ENCODE measurements around the gene SORCS2.
A peak's percentile ranks its signal among the peaks of the same experiment; 100 is the strongest.

Gene SORCS2

DNA sequence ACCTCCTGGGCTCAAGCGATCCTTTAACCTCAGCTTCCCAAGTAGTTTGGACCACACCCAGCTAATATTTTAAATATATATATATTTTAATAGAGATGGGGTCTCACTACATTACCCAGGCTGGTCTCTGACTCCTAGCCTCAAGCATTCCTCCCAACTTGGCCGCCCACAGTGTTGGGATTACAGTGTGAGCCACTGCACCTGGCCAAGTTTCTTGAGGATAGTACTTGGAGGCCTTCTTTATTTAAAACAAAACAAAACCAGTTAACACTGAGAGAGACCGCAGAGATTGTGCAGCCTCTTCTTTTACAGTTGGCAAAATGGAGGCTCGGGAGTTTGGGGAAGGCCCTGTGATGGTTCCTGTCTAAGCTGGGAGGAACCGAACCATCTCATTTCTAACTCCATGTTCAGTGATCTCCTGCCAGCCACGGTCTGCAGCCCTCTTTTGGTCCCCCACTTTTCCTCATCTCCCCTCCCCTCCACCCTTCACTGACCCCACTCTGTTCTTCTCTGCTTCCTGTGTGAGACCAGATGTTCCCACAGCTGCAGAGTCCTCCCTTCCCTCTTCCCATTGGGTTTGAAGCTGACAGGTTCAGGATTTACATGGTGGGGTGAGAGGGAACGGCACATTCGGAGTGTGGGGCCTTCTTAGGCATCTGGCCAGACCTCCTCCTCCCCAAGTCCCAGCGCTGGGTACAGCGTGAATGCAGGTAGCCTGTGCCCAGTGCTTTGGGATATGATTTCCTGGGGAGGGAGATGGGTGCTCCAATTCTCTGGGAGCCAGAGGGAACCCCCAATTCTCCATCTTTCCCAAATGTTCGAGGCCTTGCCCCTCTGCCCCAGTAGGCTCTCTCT lies 1.4 kb upstream of the SORCS2 start:
- H3K36me3 ChIP-seq (ENCODE audit: control insufficient read depth in 4 of 4, insufficient read depth in 4 of 4, low read length in 3 of 4): no peaks in the 10 kb centered on the region
- CTCF ChIA-PET: interaction anchor here (1.0 to 1.7 kb wide), 9 partner anchors 9 to 614 kb away, joined by 3 to 4 read pairs (median 3); no protein-coding TSS in a partner anchor
- H3K9me3 ChIP-seq (ENCODE audit: control extremely low read depth in 1 of 5, control insufficient read depth in 4 of 5, insufficient read depth in 2 of 5, low read depth in 1 of 5, low read length in 4 of 5): no peaks in the 10 kb centered on the region
- WGBS (ENCODE audit: insufficient coverage): 78% methylated on average over 5 of the region's 11 CpGs
- H3K27ac ChIP-seq (ENCODE audit: insufficient read depth in 1 of 2, low read depth in 1 of 2, low read length in 2 of 2, poor library complexity in 1 of 2, severe bottlenecking in 2 of 2): no peak overlapping the region
- H3K27me3 ChIP-seq (replicated peaks in 2 of 5; ENCODE audit: control insufficient read depth in 4 of 5, insufficient read depth in 5 of 5, low read length in 4 of 5): peaks cover 0 to 95% (median 43%) of the 10 kb centered on the region in 5 experiments
- H3K4me3 ChIP-seq (ENCODE audit: control insufficient read depth in 1 of 7, extremely low read depth in 1 of 7, insufficient read depth in 4 of 7, low read depth in 2 of 7, low read length in 6 of 7): no peak overlapping the region
- POLR2A ChIA-PET: no interaction called here
- no peak for DNase-seq
- peaks cover 0 to 5% (median 2%) of the 10 kb centered on the region in 4 experiments for H3K4me1 ChIP-seq (ENCODE audit: control extremely low read depth in 1 of 4, control insufficient read depth in 4 of 4, insufficient read depth in 4 of 4, low read length in 3 of 4)

DNA sequence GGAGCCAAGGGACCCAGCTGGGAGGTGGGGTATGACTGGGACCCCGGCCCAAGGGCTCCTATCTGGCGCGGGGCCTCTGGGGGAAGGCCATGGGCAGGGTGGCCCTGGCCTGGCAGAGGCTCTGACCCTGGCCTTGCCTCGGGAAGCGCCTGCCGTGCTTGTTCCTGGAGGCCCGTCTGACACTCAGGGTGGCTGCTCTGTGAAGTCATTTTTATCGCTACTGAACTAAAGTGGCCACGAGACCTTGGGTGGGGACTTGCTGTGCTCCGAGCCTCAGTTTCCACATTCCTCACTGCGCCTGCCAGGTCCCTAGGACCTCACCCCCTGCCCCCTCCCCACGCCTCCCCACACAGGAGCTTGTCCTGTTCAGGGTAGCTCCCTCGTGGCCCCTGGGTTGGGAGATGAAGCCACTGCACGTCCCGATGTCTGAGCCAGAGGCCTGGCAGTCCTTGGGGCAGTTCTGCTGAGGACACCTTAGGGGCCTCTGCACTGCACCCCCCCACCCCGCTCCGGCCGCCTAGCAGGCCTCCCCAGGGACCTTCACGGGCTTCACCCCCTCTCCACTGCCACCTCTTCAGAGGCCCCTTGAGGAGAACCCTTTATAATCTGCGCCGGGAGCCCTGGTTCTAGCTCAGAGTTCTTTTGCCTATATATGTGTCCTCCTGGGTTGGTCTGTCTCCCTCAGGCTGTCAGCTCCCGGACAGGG lies 639 bp upstream of the SORCS2 start:
- H3K36me3 ChIP-seq (ENCODE audit: control insufficient read depth in 4 of 4, insufficient read depth in 4 of 4, low read length in 3 of 4): no peaks in the 10 kb centered on the region
- CTCF ChIA-PET: interaction anchor here (0.9 to 1.7 kb wide), 12 partner anchors 10 to 613 kb away, joined by 3 to 6 read pairs (median 3); no protein-coding TSS in a partner anchor
- peaks cover 0 to 96% (median 41%) of the 10 kb centered on the region in 5 experiments for H3K27me3 ChIP-seq (replicated peaks in 2 of 5; ENCODE audit: control insufficient read depth in 4 of 5, insufficient read depth in 5 of 5, low read length in 4 of 5)
- no peak for DNase-seq
- peaks cover 0 to 5% (median 2%) of the 10 kb centered on the region in 4 experiments for H3K4me1 ChIP-seq (ENCODE audit: control extremely low read depth in 1 of 4, control insufficient read depth in 4 of 4, insufficient read depth in 4 of 4, low read length in 3 of 4)
- WGBS (ENCODE audit: insufficient coverage): 60% methylated on average over 17 of the region's 22 CpGs
- POLR2A ChIA-PET: interaction anchor here (0.7 kb wide), 1 partner anchor 205 kb away, joined by 3 read pairs; no protein-coding TSS in a partner anchor
- H3K27ac ChIP-seq (ENCODE audit: insufficient read depth in 1 of 2, low read depth in 1 of 2, low read length in 2 of 2, poor library complexity in 1 of 2, severe bottlenecking in 2 of 2): no peak overlapping the region
- no peak overlapping the region for H3K4me3 ChIP-seq (ENCODE audit: control insufficient read depth in 1 of 7, extremely low read depth in 1 of 7, insufficient read depth in 4 of 7, low read depth in 2 of 7, low read length in 6 of 7)
- H3K9me3 ChIP-seq (ENCODE audit: control extremely low read depth in 1 of 5, control insufficient read depth in 4 of 5, insufficient read depth in 2 of 5, low read depth in 1 of 5, low read length in 4 of 5): no peaks in the 10 kb centered on the region

DNA sequence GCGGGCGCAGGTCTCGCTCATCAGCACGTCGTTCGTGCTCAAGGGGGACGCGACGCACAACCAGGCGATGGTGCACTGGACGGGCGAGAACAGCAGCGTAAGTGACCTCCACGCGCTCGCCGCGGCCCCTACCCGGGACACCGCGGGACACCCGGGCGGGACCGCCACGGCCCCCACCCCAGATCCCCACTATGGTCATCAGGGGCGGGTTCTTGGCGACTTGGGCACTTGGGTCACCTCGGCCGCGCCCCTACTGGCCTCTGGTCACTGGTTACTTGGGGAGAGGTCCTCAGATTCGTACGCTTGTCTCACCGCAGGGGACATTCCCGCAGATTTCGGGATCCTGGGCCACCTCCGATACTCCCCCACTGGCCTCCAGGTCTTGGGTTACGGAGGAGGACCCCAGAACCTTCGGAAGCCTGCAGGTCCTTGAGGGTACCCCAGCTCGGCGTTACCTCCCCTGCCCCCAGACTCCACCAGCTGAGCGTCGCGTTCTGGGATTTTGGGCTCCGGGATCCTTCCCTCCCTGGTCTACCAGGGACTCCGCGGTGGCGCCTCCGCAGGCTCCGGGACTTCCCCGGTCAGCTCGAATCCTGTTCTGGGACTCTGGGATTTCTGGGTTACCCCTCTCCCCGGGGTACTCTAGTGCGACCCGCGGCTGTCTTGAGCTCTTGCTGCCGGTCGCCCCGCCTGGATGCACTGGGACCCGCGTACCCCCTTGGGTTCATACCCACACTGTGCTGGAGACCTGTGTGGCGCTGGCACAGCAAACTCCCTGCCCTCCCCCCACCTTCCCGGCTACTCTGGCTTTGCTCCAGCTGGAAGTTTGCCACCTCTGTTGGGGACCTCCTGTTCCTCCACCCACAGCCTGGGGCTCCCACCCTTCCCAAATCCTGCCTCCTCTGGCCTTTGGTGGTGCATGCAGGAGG lies 956 bp downstream of the SORCS2 start:
- POLR2A ChIA-PET: no interaction called here
- no peaks in the 10 kb centered on the region for H3K9me3 ChIP-seq (ENCODE audit: control extremely low read depth in 1 of 5, control insufficient read depth in 4 of 5, insufficient read depth in 2 of 5, low read depth in 1 of 5, low read length in 4 of 5)
- H3K27ac ChIP-seq (ENCODE audit: insufficient read depth in 1 of 2, low read depth in 1 of 2, low read length in 2 of 2, poor library complexity in 1 of 2, severe bottlenecking in 2 of 2): no peak overlapping the region
- no peaks in the 10 kb centered on the region for H3K36me3 ChIP-seq (ENCODE audit: control insufficient read depth in 4 of 4, insufficient read depth in 4 of 4, low read length in 3 of 4)
- peak overlapping the region in 1 of 7 experiments; percentile 23 for H3K4me3 ChIP-seq (ENCODE audit: control insufficient read depth in 1 of 7, extremely low read depth in 1 of 7, insufficient read depth in 4 of 7, low read depth in 2 of 7, low read length in 6 of 7)
- CTCF ChIA-PET: interaction anchor here (1.0 to 3.0 kb wide), 6 partner anchors 10 to 527 kb away, joined by 3 to 10 read pairs (median 4); no protein-coding TSS in a partner anchor
- H3K27me3 ChIP-seq (replicated peaks in 2 of 5; ENCODE audit: control insufficient read depth in 4 of 5, insufficient read depth in 5 of 5, low read length in 4 of 5): peaks cover 0 to 96% (median 47%) of the 10 kb centered on the region in 5 experiments
- DNase-seq: no peak
- peaks cover 0 to 5% (median 2%) of the 10 kb centered on the region in 4 experiments for H3K4me1 ChIP-seq (ENCODE audit: control extremely low read depth in 1 of 4, control insufficient read depth in 4 of 4, insufficient read depth in 4 of 4, low read length in 3 of 4)
- WGBS (ENCODE audit: insufficient coverage): 4% methylated on average over 50 of the region's 62 CpGs

DNA sequence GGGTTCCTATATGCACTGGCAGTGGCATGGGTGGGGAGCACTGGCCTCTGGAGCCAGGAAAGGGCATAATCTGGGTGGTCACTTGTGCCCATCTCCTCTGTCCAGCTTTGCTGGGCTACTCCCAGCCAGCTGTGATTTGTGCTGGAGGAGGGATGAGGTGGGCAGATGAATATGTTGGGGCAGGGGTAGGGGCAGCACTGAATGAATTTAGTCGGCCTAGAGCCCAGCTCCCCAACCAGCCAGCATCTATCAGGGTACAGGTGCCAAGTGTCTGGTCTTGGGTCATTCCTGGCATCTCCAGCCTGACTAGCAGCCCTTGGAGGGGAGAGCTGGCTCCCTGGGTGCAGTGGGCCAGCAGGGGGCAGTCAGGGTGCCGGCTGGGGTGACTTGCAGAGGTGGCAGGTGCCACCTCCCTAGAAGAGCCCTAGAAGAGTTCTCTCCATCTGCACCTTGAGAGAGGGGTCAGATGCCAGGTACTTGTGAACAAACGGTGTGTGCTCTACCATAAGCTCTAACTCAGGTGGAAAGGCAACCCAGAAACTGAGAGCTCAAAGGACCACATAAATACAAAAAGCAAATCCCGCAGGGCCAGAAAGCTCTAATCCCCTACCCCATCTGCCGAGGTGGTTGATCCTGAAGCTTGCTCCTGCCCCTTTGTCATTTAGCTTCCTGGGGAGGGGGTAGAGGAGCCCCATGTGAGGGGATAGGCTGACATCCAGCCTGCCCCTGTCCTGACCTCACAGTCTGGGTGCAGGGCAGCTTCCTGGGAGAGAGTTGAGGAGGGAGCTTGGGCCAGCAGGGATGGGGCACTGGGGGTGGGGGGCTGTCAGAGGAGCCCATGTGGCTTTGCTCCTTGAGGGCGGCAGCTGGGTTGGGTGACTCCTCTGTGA lies 2.2 kb downstream of the SORCS2 start:
- DNase-seq: peak in 1 of 3 donors; percentile 13
- H3K36me3 ChIP-seq (ENCODE audit: control insufficient read depth in 4 of 4, insufficient read depth in 4 of 4, low read length in 3 of 4): no peaks in the 10 kb centered on the region
- no peak overlapping the region for H3K4me3 ChIP-seq (ENCODE audit: control insufficient read depth in 1 of 7, extremely low read depth in 1 of 7, insufficient read depth in 4 of 7, low read depth in 2 of 7, low read length in 6 of 7)
- H3K4me1 ChIP-seq (ENCODE audit: control extremely low read depth in 1 of 4, control insufficient read depth in 4 of 4, insufficient read depth in 4 of 4, low read length in 3 of 4): peaks cover 0 to 5% (median 2%) of the 10 kb centered on the region in 4 experiments
- no peak overlapping the region for H3K27ac ChIP-seq (ENCODE audit: insufficient read depth in 1 of 2, low read depth in 1 of 2, low read length in 2 of 2, poor library complexity in 1 of 2, severe bottlenecking in 2 of 2)
- no peaks in the 10 kb centered on the region for H3K9me3 ChIP-seq (ENCODE audit: control extremely low read depth in 1 of 5, control insufficient read depth in 4 of 5, insufficient read depth in 2 of 5, low read depth in 1 of 5, low read length in 4 of 5)
- 39% methylated on average over 3 of the region's 6 CpGs for WGBS (ENCODE audit: insufficient coverage)
- CTCF ChIA-PET: interaction anchor here (0.5 to 3.0 kb wide), 9 partner anchors 11 to 784 kb away, joined by 3 to 10 read pairs (median 3); no protein-coding TSS in a partner anchor
- H3K27me3 ChIP-seq (replicated peaks in 2 of 5; ENCODE audit: control insufficient read depth in 4 of 5, insufficient read depth in 5 of 5, low read length in 4 of 5): peaks cover 0 to 96% (median 39%) of the 10 kb centered on the region in 5 experiments
- POLR2A ChIA-PET: no interaction called here

DNA sequence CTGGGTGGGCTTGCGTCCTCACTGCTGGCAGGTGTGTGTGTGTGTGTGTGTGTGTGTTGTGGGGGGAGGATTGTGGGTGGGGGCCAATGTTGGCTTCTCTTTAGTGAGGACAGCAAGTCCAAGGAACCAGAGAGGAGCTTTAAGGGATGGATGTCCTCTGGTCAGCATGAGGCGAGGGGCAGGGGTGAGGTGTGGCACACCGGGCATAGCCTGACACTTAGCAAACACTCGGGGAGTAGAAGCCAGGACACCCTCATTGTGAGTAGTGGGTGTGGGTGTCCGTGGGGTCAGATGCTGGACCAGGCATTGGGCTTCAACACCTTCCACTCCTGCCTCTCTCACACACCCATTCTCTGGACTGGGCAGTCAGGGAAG lies 2.8 kb downstream of the SORCS2 start:
- Histone ChIP-seq H3K27me3 (replicated peaks in 2 of 5; ENCODE audit: control insufficient read depth in 4 of 5, insufficient read depth in 5 of 5, low read length in 4 of 5) (peaks cover 0 to 96% (median 36%) of the 10 kb centered on the region in 5 experiments), H3K36me3 (ENCODE audit: control insufficient read depth in 4 of 4, insufficient read depth in 4 of 4, low read length in 3 of 4) (no peaks in the 10 kb centered on the region), H3K4me3 (ENCODE audit: control insufficient read depth in 1 of 7, extremely low read depth in 1 of 7, insufficient read depth in 4 of 7, low read depth in 2 of 7, low read length in 6 of 7) (no peak overlapping the region), H3K4me1 (ENCODE audit: control extremely low read depth in 1 of 4, control insufficient read depth in 4 of 4, insufficient read depth in 4 of 4, low read length in 3 of 4) (peaks cover 0 to 5% (median 2%) of the 10 kb centered on the region in 4 experiments), H3K9me3 (ENCODE audit: control extremely low read depth in 1 of 5, control insufficient read depth in 4 of 5, insufficient read depth in 2 of 5, low read depth in 1 of 5, low read length in 4 of 5) (no peaks in the 10 kb centered on the region), H3K27ac (ENCODE audit: insufficient read depth in 1 of 2, low read depth in 1 of 2, low read length in 2 of 2, poor library complexity in 1 of 2, severe bottlenecking in 2 of 2) (no peak overlapping the region)
- POLR2A ChIA-PET: no interaction called here
- no peak for DNase-seq
- WGBS (ENCODE audit: insufficient coverage): 100% methylated on average over 3 of the region's 5 CpGs
- CTCF ChIA-PET: interaction anchor here (1.2 to 3.0 kb wide), 6 partner anchors 11 to 784 kb away, joined by 3 to 10 read pairs (median 4); no protein-coding TSS in a partner anchor

All from common myeloid progenitor, CD34-positive (primary cell).